OCI-LY7 (cell line): ENCODE data around the gene GALNT17. TPM values are rescaled to one million over a fixed set of nuclear protein-coding genes. Genes with fewer than 3 reads are reported as not detected.

ENCODE experiments used
- BruUV-seq: library from RNA; stranded (reverse); fragments of 400-500 nt; replicated peaks from 2 replicates; lab custom pipeline; 2021; lab: Mats Ljungman, UMichigan
- CTCF ChIA-PET: fragments of 300-600 bp; sonication (Branson Sonifier 250); formaldehyde crosslinking; loops from one replicate; lab custom pipeline; 2022; ENCODE audit warnings: antibody characterized with exemption; ENCODE audit not compliant: unreplicated experiment; lab: Charles Lee
- POLR2A ChIA-PET: fragments of 300-600 bp; sonication (Branson Sonifier 250); formaldehyde crosslinking; loops from one replicate; lab custom pipeline; 2022; ENCODE audit warnings: antibody characterized with exemption; lab: Charles Lee
- DNase-seq: peaks from one replicate; pipeline ENCODE4 v3.0.0-alpha.2; 2015; ENCODE audit warnings: low spot score
- H2AFZ ChIP-seq: fragments of 200-600 bp; sonication (generic), shearing (Covaris generic); 2 replicates; pipeline ENCODE4 v1.6.1; 2014; ENCODE audit warnings: mild to moderate bottlenecking, antibody characterized with exemption, low read length, moderate library complexity
- H3K27ac ChIP-seq: fragments of 200-600 bp; sonication (generic); 2 replicates; pipeline ENCODE4 v1.5.1; 2014; ENCODE audit warnings: mixed run types, low read depth, mild to moderate bottlenecking, moderate library complexity, low read length, inconsistent platforms; ENCODE audit not compliant: poor library complexity, severe bottlenecking
- H3K36me3 ChIP-seq: fragments of 200-600 bp; sonication (generic); 2 replicates; pipeline ENCODE4 v1.6.1; 2014; ENCODE audit warnings: mild to moderate bottlenecking, antibody characterized with exemption, low read length, moderate library complexity, mixed read lengths; ENCODE audit not compliant: insufficient read depth
- H3K4me1 ChIP-seq: fragments of 200-600 bp; sonication (generic); 2 replicates; pipeline ENCODE4 v1.5.1; 2014; ENCODE audit warnings: mild to moderate bottlenecking, low read length; ENCODE audit not compliant: insufficient read depth, poor library complexity, severe bottlenecking
- H3K4me2 ChIP-seq: fragments of 200-600 bp; sonication (generic); 2 replicates; pipeline ENCODE4 v1.6.1; 2014; ENCODE audit warnings: mild to moderate bottlenecking, low read length
- H3K4me3 ChIP-seq: fragments of 200-600 bp; sonication (generic); 2 replicates; pipeline ENCODE4 v1.5.1; 2014; ENCODE audit warnings: mild to moderate bottlenecking, low read depth, low read length; ENCODE audit not compliant: poor library complexity, severe bottlenecking
- H3K79me2 ChIP-seq: fragments of 200-600 bp; sonication (generic); 2 replicates; pipeline ENCODE4 v1.6.1; 2016; ENCODE audit warnings: low read depth, mild to moderate bottlenecking, low read length, moderate library complexity, mixed read lengths; ENCODE audit not compliant: insufficient read depth
- H3K9me2 ChIP-seq: fragments of 200-600 bp; sonication (generic); 2 replicates; pipeline ENCODE4 v1.6.1; 2016; ENCODE audit warnings: mild to moderate bottlenecking, low read length, mixed read lengths; ENCODE audit not compliant: insufficient read depth
- H3K9me3 ChIP-seq: fragments of 200-600 bp; sonication (generic); 2 replicates; pipeline ENCODE4 v1.6.1; 2014; ENCODE audit warnings: mild to moderate bottlenecking, mixed run types, low read length, mixed read lengths
- H4K20me1 ChIP-seq: fragments of 200-600 bp; sonication (generic); 2 replicates; pipeline ENCODE4 v1.6.1; 2014; ENCODE audit warnings: mild to moderate bottlenecking, antibody characterized with exemption, low read length, moderate library complexity, mixed read lengths; ENCODE audit not compliant: insufficient read depth
- CTCF ChIP-seq: fragments of 200-600 bp; sonication (generic); conservative IDR thresholded peaks from 2 replicates; pipeline ENCODE4 v1.5.1; 2014; ENCODE audit warnings: mild to moderate bottlenecking, antibody characterized with exemption, low read length, moderate library complexity, mixed read lengths
- EZH2phosphoT487 ChIP-seq: fragments of 200-600 bp; sonication (generic); IDR thresholded peaks from 2 replicates; pipeline ENCODE4 v1.6.1; 2018; ENCODE audit warnings: low read depth, borderline replicate concordance, mild to moderate bottlenecking, mixed run types, antibody characterized with exemption, low read length, moderate library complexity, mixed read lengths
- intact Hi-C: fragments of 100-400 bp; cut with micrococcal nuclease; formaldehyde crosslinking; loops from one replicate; pipeline ENCODE4 v1.10.0; 2022; ENCODE audit not compliant: unreplicated experiment
- total RNA-seq, 2 experiments: library from RNA; depleted of rRNA in 1 of 2; stranded (reverse); fragments of >200 nt in 1 of 2; shearing (Covaris generic) in 1 of 2; gene quantifications; 2 replicates each; pipeline ENCODE4 v1.2.3, GENCODE V29; 2014 to 2022

Gene GALNT17
- total RNA-seq, 2 experiments from 2014 or later, result not detected

- H3K4me2 ChIP-seq, result no peak overlapping the region
- H3K9me3 ChIP-seq, result no peaks in the 10 kb centered on the region
- no peaks in the 10 kb centered on the region for H3K36me3 ChIP-seq
- H3K4me3 ChIP-seq, result no peak overlapping the region
- ChIA-PET CTCF (no interaction called here), POLR2A (no interaction called here)
- no TSS peak for BruUV-seq
- H4K20me1 ChIP-seq, result no peaks in the 10 kb centered on the region
- no peak for DNase-seq
- no peak overlapping the region for H3K27ac ChIP-seq
- H3K9me2 ChIP-seq, result no peaks in the 10 kb centered on the region
- no peaks in the 10 kb centered on the region for H3K79me2 ChIP-seq
- H3K4me1 ChIP-seq, result no peaks in the 10 kb centered on the region
- no peak overlapping the region for H2AFZ ChIP-seq
- TF ChIP-seq CTCF (no peak), EZH2phosphoT487 (no peak)
- intact Hi-C loops, result no loop called here
Measured at GRCh38 chr7:71411475-71411874, 279.5 kb downstream of the GALNT17 start.

- no peak overlapping the region for H2AFZ ChIP-seq
- ChIA-PET POLR2A (interaction anchor here (0.6 kb wide), 1 partner anchor 316 kb away, joined by 3 read pairs; no protein-coding TSS in a partner anchor), CTCF (no interaction called here)
- H4K20me1 ChIP-seq, result no peaks in the 10 kb centered on the region
- no peaks in the 10 kb centered on the region for H3K36me3 ChIP-seq
- no peak overlapping the region for H3K4me2 ChIP-seq
- DNase-seq, result no peak
- TF ChIP-seq CTCF (no peak), EZH2phosphoT487 (no peak)
- H3K79me2 ChIP-seq, result no peaks in the 10 kb centered on the region
- no peaks in the 10 kb centered on the region for H3K9me3 ChIP-seq
- no peak overlapping the region for H3K27ac ChIP-seq
- H3K9me2 ChIP-seq, result no peaks in the 10 kb centered on the region
- no TSS peak for BruUV-seq
- intact Hi-C loops, result no loop called here
- no peak overlapping the region for H3K4me3 ChIP-seq
- no peaks in the 10 kb centered on the region for H3K4me1 ChIP-seq
Measured at GRCh38 chr7:71414490-71414889, 282.5 kb downstream of the GALNT17 start.

DNA sequence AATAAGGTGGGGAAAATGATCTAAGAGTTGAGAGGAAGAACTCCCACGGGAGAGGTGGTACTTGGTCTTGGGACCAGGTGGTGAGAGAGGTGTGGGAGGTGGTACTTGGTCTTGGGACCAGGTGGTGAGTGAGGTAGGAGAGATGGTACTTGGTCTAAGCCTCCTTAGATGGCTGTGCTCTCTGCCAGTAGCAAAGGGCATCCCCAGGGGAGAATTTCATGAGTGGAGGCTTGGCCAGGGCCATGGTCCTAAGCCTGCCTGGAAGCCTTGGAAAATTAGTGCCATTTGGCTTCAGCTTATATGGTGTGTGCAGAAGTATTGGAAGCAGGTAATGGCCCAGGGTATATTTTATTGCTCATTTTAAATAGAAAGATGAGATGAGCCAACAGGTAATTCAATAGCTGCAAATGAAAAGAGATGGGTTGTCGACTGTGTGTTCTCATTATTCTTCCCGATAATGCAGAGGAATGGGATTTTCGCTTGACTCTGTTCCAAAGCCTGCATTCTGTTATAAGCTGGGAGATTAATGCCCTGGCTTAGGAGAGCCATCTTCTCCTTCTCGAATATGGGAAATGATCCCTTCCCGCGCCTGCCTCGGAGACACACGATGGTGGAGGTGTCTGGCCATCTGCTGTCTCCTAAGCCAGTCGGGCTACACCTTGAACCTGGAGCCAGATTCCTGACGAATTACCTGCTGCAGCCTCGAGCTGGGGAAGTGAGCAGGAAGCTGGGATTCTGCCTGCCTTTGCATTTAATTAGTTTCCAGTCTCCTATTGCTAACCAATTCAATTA, 287.8 kb downstream of the GALNT17 start:
- ChIA-PET POLR2A (no interaction called here), CTCF (no interaction called here)
- no peaks in the 10 kb centered on the region for H3K9me3 ChIP-seq
- H4K20me1 ChIP-seq, result no peaks in the 10 kb centered on the region
- H3K4me3 ChIP-seq, result no peak overlapping the region
- H3K9me2 ChIP-seq, result no peaks in the 10 kb centered on the region
- DNase-seq, result no peak
- H3K4me2 ChIP-seq, result no peak overlapping the region
- no peak overlapping the region for H2AFZ ChIP-seq
- H3K79me2 ChIP-seq, result no peaks in the 10 kb centered on the region
- no TSS peak for BruUV-seq
- TF ChIP-seq EZH2phosphoT487 (no peak), CTCF (no peak)
- no peak overlapping the region for H3K27ac ChIP-seq
- no peaks in the 10 kb centered on the region for H3K36me3 ChIP-seq
- no peaks in the 10 kb centered on the region for H3K4me1 ChIP-seq
- intact Hi-C loops, result no loop called here
